Nephron progenitor cell (in vitro differentiated cells): Measurements from ENCODE around the gene CDK14.

Experiments
- DNase-seq: peaks from one replicate; pipeline ENCODE4 v3.0.0; 2021
- H3K27ac Mint-ChIP-seq: 2 replicates; pipeline ENCODE4 v1.8.0; 2021; ENCODE audit warnings: mild to moderate bottlenecking, moderate library complexity, mixed read lengths
- H3K27me3 Mint-ChIP-seq: 2 replicates; pipeline ENCODE4 v1.8.0; 2021; ENCODE audit warnings: mild to moderate bottlenecking, low read depth, mixed read lengths; ENCODE audit not compliant: poor library complexity
- H3K36me3 Mint-ChIP-seq: 2 replicates; pipeline ENCODE4 v1.8.0; 2021; ENCODE audit warnings: low read depth, mixed read lengths
- H3K4me1 Mint-ChIP-seq: 2 replicates; pipeline ENCODE4 v1.8.0; 2021; ENCODE audit warnings: mixed read lengths
- H3K4me3 Mint-ChIP-seq: 2 replicates; pipeline ENCODE4 v1.8.0; 2021; ENCODE audit warnings: mild to moderate bottlenecking, moderate library complexity, mixed read lengths
- H3K9me3 Mint-ChIP-seq: 2 replicates; pipeline ENCODE4 v1.8.0; 2021; ENCODE audit warnings: mild to moderate bottlenecking, moderate library complexity, mixed read lengths
- CTCF ChIP-seq: fragments of 200-600 bp; sonication (generic); IDR thresholded peaks from 2 replicates; pipeline ENCODE4 v1.5.0; 2021; ENCODE audit warnings: antibody characterized with exemption

CDK14 gene

DNA sequence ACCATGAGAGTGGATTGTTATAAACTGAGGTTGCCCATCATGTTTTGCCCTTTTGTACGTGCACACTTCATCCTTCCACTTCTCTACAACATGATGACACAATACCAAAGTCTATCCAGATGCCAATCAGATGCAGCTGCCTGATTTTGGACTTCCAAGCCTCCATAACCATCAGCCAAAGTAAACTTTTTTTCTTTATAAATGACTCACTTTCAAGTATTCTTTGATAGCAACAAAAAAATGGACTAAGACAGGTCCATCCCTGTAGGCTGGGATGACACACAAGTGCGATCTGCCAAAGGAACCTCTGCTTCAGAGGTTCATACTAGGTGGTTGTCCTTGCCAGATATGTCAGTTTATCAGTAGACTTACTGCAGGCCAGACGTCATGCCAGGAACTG, 347.9 kb downstream of the CDK14 start:
- Mint-ChIP-seq H3K36me3 (peaks cover 6% of the 10 kb centered on the region), H3K4me3 (no peak overlapping the region), H3K4me1 (peaks cover 23% of the 10 kb centered on the region), H3K27ac (no peak overlapping the region), H3K9me3 (no peaks in the 10 kb centered on the region), H3K27me3 (no peaks in the 10 kb centered on the region)
- TF ChIP-seq CTCF, result no peak
- no peak for DNase-seq

- peaks cover 23% of the 10 kb centered on the region for H3K4me1 Mint-ChIP-seq
- no peak overlapping the region for H3K27ac Mint-ChIP-seq
- no peak overlapping the region for H3K4me3 Mint-ChIP-seq
- no peak for TF ChIP-seq CTCF
- H3K27me3 Mint-ChIP-seq, result no peaks in the 10 kb centered on the region
- H3K9me3 Mint-ChIP-seq, result no peaks in the 10 kb centered on the region
- peaks cover 6% of the 10 kb centered on the region for H3K36me3 Mint-ChIP-seq
- no peak for DNase-seq
Measured at GRCh38 chr7:90945104-90945787, 349.1 kb downstream of the CDK14 start.

DNA sequence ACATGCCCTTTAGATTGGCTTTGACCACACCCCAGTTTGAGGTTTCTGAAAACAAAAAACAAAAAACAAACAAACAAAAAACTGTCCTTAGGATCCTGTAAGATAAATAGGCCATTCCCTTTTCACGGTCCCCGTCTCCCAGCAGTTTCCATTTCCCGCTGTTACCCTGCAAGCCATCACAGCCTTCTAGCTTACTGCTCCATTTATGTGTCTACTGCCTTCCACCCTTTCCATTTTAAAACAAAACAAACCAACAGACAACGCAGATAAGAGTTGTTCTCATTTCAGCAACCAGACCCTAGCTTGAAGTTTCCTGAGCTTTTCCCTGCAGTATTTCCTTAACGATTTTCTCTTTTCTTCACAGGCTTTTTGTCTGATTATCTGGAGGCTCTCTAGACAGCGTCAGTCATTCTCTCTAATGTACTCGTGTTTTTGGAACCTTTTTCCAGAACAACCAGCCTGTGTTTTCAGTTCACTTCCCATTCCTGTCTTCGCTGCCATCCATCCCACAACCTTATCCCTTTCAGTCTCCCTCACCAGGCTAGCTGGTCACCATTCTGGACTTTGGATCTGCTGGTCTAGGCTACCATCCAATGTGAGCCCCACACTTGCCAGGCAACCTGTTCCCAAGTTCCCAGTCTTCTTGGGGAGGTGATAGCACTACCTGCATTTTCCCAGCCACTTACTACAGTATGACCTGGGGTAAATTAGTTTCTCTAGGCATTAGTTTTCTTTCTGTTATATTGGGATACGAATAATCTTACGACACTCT, 350.8 kb downstream of the CDK14 start:
- Mint-ChIP-seq H3K27ac (peak overlapping the region; percentile 7), H3K36me3 (peaks cover 6% of the 10 kb centered on the region), H3K4me3 (no peak overlapping the region), H3K4me1 (peaks cover 23% of the 10 kb centered on the region), H3K27me3 (no peaks in the 10 kb centered on the region), H3K9me3 (no peaks in the 10 kb centered on the region)
- DNase-seq, result no peak
- TF ChIP-seq CTCF, result no peak

DNA sequence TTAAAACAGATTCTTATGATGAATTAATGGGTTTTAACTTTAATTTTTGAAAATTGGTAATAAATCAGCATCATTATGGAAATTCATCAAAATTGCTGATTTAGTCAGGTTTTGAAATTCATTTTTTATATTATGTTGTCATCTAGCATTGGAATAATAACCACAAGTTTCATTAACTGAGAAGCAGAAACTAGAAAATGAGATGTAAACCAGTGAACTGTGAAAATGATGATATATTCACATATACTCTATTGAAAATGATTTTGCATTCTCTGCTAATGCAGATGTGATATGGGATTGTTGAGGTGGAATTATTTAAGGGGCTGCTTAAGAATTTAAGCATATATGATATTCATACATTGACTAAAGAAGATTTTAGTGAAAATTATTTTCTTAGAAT, 352.0 kb downstream of the CDK14 start:
- Mint-ChIP-seq H3K36me3 (peaks cover 6% of the 10 kb centered on the region), H3K27ac (no peak overlapping the region), H3K9me3 (no peaks in the 10 kb centered on the region), H3K27me3 (no peaks in the 10 kb centered on the region), H3K4me1 (peaks cover 23% of the 10 kb centered on the region), H3K4me3 (no peak overlapping the region)
- no peak for TF ChIP-seq CTCF
- no peak for DNase-seq

DNA sequence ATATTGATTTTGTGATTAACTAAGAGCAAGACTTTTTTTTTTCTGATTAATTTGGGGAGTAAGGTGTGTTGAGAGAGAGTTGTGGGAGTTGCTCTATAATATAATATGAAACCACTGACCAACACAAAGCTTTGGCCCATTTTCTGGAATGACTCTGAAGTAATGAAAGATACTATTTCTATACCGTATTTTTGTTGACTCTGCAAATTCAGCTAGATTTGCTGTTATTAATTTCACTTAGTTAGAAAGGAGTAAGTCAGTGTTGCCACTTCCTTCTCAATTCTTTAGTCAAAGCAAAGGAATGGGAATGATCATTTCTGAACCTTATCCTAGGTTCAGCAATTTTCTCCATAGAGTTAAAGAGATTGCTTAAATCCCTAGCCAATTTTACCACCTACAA, 355.1 kb downstream of the CDK14 start:
- DNase-seq, result no peak
- no peak for TF ChIP-seq CTCF
- Mint-ChIP-seq H3K4me3 (no peak overlapping the region), H3K36me3 (peaks cover 7% of the 10 kb centered on the region), H3K27ac (no peak overlapping the region), H3K9me3 (no peaks in the 10 kb centered on the region), H3K27me3 (no peaks in the 10 kb centered on the region), H3K4me1 (peaks cover 25% of the 10 kb centered on the region)
